NCI-H345 (cell line): ENCODE results near the gene RAD51B.
"Not testable (repeated sequence)": the region's sequence is repeated elsewhere in the genome, so short reads cannot be mapped to it uniquely, and the experiment has no call there.

Source experiments
- DNase-seq: peaks from one replicate; lab custom pipeline; 2025; lab: John Stamatoyannopoulos, UW

RAD51B gene

DNA sequence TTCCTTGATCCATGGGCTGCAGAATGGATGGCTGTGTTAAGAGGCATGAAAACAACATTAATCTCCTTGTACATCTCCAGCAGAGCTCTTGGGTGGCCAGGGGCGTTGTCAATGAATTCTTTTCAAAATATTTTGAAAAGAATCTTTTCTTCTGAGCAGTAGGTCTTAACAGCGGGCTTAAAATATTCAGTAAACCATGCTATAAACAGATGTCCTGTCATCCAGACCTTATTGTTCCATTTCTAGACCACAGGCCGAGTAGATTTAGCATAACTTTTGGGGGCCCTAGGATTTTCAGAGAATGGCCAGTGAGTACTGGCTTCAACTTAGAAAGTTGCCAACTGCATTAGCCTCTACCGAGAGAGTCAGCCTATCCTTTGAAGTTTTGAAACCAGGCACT lies 130.2 kb downstream of the RAD51B start:
- DNase-seq = no peak

DNA sequence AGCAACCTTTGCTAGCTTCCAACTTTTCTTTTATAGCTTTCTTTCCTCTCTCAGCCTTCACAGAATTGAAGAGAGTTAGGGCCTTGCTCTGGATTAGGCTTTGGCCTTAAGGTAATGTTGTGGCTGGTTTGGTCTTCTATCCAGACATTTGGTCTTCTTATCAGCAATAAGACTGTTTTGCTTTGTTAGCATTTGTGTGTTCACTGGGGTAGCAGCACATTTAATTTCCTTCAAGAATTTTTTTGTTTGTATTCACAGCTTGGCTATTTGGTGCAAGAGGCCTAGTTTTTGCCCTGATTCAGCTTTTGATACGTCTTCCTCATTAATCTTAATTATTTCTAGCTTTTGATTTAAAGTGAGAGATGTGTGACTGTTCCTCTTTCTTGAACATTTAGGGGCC lies 130.8 kb downstream of the RAD51B start:
- no peak for DNase-seq

DNA sequence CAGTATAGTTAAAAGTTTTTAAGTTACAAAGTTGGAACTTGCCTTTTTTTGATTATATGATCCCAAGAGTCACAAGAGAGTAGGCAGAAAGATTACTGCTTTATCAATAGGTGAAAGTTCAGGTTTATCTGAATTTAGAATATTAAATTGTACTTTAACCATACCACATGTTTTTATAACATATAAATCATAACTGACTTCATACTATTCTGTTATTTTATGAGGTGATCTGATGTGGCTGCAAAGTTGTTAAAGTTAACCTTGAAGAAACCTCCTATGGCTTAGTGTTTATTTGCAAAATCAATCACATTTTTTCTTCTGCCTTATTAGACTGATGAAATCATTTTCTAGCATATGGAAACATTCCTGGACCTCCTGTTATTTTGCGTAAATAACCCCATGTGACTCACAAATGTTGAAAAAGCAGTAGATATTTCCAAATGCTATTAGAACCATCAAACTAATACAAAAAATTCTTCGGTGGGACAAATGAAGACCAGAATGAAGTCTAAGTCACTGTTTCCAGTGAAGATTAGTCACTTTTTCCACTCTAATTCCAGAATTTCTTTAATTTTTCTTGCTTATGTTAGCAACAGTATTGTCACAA lies 132.1 kb downstream of the RAD51B start:
- no peak for DNase-seq

GRCh38 chr14:67952381-67952780 lies 132.8 kb downstream of the RAD51B start:
- DNase-seq = no peak

- no peak for DNase-seq
These were observed 133.2 kb downstream of the RAD51B start for GRCh38 chr14:67952786-67953185.

DNA sequence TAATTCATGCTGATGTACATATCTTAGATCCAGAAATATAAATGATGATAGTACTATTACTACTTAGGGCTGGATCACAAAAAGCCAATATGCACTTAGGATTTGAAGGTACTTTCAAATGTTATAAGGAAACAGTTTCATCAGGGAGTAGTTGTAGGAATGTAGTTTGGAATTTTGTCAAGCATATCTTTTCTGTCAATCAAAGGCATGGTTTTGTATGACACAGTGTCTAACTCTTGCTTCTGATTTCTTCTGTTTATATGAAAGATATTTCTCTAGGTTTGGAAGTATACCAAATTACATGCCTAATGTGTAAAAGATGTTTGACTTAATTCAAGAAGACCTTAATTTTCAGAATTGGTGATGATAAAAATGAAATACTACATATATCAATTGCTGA lies 135.7 kb downstream of the RAD51B start:
- no peak for DNase-seq

DNA sequence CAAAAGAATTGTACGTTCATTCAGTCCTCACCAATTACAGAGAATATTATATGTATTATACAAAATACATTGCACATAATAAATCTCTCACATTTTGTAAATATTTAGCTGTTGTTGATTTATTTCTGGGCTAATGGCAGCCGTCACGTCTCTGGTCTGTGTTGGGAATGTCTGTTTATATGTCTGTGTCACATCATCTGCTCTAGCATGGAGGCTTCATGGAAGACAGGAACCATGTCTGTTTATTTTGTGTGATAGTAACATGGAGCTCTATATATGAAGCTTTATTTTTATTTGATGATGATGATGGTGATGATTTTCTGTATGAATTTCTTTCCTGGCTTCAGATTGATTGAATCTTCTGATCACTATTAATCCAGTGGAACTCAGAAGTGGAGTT lies 138.4 kb downstream of the RAD51B start:
- no peak for DNase-seq

GRCh38 chr14:67961676-67962075 lies 142.1 kb downstream of the RAD51B start:
- no peak for DNase-seq

GRCh38 chr14:67962215-67962644 lies 142.7 kb downstream of the RAD51B start:
- no peak for DNase-seq

DNA sequence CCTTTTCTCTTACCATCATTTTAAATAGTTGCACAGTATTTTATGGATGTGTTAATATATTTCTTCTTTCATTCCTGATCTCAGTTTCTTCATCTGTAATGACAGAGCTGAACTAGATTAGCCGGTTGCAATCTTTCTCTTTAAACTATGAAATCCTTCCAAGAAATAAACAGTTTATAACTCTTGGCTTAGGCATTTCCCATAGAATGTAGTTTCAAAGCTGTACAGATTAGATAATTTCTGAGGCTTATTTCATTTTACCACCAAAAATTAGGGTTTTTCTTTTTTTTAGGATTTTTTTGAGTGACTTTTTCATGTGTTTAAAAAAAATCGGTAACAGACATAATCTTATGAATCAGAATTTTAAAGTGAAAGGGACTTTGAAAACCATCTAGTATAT lies 144.0 kb downstream of the RAD51B start:
- no peak for DNase-seq

DNA sequence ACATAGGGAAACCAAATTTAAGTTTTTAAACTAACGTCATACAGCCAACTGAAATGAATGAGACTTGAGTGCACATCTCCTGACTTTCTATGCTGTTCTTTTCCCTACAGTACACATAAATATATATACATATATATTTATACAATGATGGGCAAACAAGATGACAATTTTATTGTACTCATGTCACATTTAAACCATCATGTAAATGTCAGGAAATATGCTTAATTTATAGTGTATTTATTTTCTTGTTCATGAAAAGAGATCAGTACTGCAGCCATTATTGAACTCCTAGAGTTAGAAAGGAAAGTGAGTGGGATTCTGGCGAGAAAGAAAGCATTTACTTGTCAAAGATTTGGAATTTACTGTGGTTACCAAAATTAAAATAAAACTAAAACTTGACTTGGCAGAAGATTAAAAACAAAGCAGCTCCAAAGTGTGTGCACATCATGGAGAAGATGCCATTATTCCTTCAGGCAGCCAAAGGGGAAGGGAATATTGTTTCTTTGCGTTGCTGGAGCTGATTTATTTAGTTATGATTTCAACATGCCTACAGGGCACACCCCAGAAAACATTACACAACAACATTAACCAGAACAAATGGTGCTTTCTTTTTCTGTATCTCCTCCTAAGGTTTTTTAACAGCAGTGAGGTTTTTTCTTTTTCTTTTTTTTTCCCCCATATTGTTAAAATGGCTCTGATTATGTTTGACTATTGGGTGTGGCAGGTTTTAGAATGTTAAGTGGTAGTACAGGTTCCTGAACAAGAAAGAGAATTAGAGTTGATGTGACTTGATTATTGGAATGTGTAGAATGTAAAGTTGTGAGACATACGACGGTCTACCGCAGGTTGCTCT lies 144.6 kb downstream of the RAD51B start:
- no peak for DNase-seq

DNA sequence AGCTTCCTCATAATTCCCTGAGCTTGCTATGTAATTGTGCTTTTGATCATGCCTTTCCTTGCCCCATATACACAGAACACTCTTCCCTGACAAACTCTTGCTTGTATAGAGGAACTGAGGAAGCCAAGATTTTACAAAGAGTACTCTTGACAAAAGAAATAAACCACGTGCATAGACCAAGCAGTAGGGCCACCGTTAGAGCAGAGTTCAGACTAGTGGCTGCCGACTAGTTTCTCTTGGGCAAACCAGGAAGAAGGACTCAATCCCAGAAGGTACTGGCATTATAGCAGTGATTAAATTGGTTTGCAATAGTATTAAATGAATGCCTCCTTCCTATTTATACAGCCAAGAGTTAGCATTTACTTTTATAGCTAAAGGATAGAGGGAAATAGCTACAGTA lies 146.1 kb downstream of the RAD51B start:
- no peak for DNase-seq

GRCh38 chr14:67967206-67967605 lies 147.6 kb downstream of the RAD51B start:
- no peak for DNase-seq

DNA sequence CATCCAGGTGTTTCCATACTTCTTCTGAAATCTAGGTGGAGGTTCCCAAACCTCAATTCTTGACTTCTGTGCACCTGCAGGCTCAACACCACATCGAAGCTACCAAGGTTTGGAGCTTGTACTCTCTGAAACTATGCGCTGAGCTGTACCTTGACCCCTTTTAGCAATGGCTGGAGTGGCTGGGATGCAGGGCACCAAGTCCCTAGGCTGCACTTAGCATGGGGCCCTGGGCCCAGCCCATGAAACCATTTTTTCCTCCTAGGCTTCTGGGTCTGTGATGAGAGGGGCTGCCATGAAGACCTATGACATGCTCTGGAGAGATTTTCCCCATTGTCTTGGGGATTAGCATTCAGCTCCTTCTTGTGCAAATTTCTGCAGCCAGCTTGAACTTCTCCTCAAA lies 148.4 kb downstream of the RAD51B start:
- DNase-seq = not testable (repeated sequence)

DNA sequence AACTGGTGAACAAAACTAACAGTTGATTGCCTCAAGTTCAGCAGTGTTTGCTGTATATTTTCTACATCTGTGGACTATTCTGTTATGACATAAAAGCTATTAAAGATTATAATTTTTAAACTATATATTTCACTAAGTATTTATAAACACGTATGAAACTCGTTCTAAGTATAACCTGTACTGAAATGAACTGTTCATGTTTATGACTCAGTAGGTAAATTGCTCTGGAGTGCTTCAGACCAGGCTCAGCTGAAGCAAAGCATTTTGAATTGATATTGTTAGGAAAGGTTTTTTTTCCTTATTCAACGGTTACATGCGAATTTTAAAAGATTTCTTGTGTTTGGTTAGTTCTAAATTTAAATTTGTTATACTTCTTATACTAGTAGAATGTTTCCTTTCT lies 151.3 kb downstream of the RAD51B start:
- no peak for DNase-seq

DNA sequence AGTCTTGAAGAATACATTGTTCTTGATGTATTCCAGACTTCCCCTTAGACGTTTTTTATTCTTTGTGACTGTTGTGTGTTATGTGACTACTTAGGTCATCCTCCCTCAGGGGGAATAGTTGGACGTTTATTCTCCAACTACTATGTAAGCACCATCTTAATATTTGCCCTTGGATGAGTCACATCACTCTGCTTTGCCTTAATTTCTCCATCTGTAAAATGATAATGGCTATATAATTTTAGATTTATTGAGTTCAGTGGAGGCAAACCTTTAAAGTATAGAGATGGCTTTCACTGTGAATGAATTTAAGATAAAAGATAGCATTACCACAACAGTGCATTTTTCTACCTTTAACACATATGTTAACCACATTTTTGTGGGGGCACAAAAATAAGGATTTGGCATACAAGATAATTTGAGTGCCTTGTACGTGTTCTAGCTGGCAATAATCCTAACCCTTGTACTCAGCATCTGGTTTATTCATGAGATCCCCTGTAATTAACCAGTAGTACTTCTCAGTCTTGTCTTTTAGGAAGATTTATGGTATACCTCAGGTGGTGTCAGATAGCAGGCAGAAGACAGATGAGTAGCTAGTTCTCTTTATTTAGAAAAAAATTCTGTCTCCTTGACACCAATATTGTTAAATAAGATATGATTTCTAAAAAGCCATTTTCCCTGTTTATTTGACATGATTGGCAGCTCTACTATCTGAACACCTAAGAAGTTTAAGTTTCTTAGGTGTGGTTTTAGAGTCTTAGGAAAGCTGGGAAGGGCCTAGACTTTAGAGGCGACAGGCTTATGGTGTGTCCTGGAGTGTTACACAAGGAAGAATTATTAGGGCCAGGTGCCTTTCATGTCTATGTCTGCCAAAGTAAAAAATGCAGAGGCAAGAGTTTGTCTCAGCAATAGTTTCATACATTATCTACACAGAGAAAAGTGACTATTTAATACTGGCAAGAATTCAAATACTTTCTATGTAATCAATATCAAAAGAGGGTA lies 152.3 kb downstream of the RAD51B start:
- no peak for DNase-seq

DNA sequence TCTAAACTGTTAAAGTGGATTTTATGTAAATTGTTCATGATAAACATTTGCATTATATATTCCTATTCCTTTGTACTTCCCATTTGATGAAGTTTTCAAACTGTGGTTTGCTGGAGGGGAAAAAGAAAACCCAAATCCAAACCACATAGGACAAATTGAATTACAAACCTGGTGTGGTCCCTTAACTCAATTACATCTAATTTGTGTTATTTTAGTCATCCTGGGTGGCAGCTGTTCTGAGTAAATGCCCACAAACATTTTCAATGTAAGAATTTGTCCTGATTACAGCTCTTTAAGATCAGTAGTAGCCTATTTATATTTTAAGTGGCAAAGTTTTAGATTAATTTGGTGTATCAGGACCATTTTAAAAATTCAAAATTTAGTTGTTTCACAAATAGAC lies 153.9 kb downstream of the RAD51B start:
- no peak for DNase-seq

GRCh38 chr14:67975470-67975869 lies 155.9 kb downstream of the RAD51B start:
- no peak for DNase-seq

DNA sequence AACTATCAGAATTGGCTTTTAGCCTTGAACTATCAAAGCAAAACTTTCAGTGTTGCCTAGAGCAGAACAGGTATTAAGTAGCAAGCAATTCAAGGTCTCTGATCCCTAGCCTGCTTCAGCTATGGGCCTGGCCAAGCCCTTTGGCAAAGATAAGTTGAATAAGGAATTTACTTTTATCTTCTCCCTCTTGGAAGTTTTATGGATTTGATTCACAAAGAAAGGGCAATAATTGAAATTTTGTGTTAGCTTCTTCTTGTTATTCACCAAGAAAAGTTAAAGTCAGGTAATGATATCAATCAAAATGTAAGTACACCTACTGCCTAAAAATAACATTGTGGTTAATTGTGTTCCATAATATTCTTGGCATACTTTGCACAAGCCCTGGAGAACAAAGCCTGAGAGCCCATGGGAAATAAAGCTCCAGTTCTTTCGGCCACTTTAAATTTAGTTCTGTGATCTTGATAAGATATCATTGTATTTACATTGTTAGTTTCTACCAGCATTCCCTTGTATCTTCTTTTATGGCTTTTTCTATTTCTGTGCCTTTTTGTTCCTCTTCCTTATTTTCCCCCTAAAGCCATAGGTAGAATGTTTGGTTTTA lies 158.0 kb downstream of the RAD51B start:
- DNase-seq = no peak

DNA sequence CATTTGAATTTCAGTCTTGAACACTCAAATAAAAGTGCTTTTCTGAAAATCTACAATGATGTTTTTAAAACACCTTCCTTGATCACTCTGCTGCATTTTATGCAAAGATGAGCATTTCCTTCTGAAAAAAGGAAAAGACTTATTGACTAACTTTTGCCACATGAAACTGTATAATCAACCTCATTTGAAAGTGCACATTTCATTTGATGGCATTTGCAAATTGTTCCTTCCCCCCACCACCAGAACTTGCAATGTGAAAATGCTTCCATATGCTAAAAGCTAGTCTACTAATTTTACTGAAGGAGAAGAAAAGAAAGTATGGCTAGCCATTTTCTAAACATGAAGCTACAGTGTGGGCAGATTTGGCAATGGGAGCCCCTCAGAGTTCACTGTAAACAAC lies 159.2 kb downstream of the RAD51B start:
- no peak for DNase-seq

GRCh38 chr14:67982711-67983608 lies 163.4 kb downstream of the RAD51B start:
- no peak for DNase-seq
